ENCODE results near the gene SNCG.
"Not testable (repeated sequence)": the region's sequence is repeated elsewhere in the genome, so short reads cannot be mapped to it uniquely, and the experiment has no call there.

Gene SNCG

DNA sequence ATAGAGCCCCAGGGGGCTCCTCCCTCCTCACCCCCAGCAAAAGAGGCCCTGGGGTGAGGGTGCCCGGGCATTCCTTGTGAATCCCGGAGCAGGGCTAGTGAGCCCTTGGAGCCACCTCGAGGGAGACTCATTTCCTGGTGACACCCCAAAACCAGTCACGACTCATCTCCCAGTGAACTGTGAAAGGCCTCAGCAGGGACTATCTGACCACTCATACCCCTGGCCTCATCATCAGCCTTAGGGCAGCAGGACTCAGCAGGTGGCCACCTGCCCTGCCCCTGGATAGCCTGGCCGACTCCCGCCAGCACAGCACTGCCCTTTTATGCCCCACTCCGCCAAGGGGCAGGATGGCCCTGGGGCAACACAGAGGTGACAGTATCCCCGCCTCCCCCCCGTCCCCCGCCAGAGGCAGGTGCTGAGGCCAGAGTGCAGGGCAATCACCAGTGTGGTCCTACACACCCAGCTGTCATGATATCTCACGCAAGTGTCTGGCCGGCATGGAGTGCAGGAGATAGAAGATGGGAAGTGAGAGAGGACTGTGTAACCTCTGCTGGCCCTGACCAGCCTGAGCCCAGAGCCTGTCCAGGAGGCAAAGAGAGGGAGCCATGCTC is 3.2 kb downstream of the SNCG start:
- DNase-seq = no peak

GRCh38 chr10:86962136-86962980 is 4.0 kb downstream of the SNCG start:
- DNase-seq = no peak

DNA sequence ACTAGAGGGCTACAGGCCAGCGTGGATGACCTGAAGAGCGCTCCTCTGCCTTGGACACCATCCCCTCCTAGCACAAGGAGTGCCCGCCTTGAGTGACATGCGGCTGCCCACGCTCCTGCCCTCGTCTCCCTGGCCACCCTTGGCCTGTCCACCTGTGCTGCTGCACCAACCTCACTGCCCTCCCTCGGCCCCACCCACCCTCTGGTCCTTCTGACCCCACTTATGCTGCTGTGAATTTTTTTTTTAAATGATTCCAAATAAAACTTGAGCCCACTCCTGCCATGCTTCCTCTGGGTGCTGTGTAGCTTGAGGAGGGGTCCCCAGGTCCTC is 4.5 kb downstream of the SNCG start:
- DNase-seq = no peak

GRCh38 chr10:86963341-86963919 is 5.0 kb downstream of the SNCG start:
- DNase-seq = no peak

GRCh38 chr10:86964061-86964846 is 5.9 kb downstream of the SNCG start:
- DNase-seq = no peak

DNA sequence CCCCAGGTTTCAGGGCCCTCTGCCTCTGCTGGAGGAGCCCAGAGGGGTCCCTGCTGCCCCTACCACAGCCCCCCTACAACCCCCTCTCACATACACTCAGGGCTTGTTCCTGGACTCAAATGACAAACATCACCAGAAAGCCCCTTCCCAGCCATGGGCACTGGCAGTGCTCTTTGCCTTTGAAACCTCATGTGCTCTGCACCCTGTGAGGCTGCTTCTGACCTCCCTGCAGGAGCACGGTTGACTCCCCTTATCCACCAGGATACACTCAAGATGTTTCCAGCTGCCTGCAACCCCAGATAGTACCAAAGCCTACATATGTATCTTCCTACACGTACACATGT is 6.4 kb downstream of the SNCG start:
- DNase-seq = no peak

DNA sequence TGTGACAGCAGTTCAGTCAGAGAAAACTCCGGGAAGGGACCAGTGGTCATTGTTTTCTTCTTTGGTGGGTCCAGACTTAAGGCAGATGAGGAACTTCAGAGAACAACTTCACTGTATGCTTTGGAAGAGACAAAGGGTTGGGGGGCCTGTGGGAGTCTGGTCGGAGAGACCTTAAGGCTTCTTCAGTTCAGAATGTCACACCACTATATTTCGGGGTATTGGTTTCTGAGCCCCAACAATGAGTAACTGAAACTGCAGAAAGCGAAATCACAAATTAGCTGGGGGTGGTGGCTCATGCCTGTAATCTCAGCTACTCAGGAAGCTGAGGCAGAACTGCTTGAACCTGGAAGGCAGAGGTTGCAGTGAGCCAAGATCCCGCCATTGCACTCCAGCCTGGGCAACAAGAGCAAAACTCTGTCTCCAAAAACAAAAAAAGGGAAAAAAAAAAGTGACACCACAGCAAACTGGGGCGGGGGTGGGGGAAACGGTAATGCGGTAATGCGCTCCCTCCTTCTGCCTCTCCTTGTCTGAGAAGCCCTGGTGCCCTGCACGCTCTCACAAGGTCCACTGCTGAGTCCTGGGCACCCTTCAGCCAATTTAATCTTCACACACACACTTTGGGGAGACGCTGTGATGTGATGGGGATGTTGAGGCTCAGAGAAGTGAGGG is 7.7 kb downstream of the SNCG start:
- no peak for DNase-seq

DNA sequence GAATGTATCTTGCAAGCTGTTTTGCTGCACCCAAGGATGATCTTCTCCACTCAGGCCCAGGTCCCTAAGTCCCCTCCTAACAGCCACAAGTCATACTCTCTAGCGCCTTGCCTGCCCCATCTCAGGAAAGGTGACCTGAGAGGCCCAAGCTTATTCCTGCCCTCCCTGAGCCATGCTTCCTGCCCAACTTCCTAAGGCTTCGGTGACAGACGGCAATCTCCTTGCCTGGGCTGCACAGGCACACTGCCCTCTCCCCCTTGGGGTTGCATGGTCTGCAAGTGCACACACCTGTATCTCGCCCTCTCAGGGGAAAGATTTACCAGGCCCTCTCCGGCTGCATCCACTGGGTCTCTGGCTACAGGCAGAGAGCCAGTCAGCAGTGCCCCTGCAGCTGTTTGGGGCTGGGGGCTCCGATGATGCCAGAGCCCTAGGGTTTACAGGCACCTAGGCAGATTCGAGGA is 9.1 kb downstream of the SNCG start:
- no peak for DNase-seq

GRCh38 chr10:86968271-86968993 is 10.0 kb downstream of the SNCG start, which contains the start of gene ADIRF:
ADIRF (plus strand) TSS chr10:86968482; CDS start chr10:86968545, 63 bp downstream.
- no peak for DNase-seq

GRCh38 chr10:86968994-86969355 is 10.6 kb downstream of the SNCG start:
- DNase-seq = no peak

GRCh38 chr10:86969421-86970041 is 11.1 kb downstream of the SNCG start:
- no peak for DNase-seq

DNA sequence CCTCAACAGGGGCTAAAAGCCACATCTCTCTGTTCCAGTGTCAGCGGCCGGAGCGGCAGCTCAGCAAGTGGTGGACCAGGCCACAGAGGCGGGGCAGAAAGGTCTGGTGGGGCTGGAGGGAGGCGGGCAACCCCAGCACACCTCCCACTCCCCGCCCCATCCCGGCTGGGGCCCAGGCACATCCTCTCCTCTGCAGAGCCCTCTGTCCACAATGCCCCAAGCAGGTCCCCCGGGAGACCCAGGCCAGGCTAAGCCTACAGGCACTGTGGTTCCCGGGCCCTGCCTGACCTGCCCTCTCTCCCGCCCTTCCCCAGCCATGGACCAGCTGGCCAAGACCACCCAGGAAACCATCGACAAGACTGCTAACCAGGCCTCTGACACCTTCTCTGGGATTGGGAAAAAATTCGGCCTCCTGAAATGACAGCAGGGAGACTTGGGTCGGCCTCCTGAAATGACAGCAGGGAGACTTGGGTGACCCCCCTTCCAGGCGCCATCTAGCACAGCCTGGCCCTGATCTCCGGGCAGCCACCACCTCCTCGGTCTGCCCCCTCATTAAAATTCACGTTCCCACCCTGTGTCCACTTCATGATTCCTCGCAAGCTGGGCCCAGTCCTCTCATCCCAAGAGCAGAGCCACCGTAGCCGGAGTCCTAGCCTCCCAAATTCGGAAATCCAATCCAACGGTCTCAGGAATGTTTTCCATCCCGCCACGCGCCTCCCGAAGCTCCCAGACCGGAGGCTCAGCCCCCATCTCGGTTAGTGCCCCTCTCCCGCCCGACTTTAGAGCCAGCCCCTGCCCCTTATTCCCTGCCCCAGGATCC is 12.0 kb downstream of the SNCG start:
- no peak for DNase-seq

GRCh38 chr10:86970982-86971231 is 12.5 kb downstream of the SNCG start:
- DNase-seq = no peak

DNA sequence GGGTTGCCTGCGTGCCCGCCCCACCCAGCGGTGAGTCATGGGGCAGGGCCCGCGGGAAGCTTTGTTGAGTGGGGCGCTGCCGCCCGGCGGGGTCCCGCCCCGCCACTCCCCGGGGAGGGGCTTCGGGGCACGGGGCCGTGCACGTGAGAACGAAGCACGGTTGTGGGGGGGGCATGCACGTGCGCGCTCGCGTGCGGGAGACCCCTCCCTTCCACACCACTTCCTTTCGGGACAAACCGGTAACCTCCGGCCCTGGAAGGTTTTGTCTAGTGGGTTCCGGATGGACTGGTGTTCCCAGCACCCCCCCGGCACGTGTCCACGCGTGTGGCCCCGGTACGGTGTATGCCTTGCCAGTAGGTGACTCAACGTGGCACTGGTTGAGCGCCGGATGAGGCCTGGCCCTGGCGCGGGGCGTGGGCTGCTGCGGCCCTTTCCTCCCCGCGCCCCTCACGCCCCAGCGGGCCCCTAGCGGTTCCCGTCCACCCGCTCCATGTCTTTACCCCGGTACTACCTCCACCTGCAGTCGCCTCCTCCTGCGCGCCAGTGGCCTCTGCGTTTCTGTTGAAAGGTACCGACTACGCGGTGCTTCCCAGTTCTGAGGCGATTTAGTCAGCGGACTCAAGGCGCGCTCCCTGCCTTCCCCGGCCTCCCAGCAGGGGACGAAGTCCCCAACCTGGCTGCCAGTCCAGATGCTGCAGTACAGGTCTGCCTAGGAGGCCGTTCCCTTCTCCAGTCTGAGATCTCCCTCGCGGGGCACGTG is 13.0 kb downstream of the SNCG start:
- DNase-seq = no peak

DNA sequence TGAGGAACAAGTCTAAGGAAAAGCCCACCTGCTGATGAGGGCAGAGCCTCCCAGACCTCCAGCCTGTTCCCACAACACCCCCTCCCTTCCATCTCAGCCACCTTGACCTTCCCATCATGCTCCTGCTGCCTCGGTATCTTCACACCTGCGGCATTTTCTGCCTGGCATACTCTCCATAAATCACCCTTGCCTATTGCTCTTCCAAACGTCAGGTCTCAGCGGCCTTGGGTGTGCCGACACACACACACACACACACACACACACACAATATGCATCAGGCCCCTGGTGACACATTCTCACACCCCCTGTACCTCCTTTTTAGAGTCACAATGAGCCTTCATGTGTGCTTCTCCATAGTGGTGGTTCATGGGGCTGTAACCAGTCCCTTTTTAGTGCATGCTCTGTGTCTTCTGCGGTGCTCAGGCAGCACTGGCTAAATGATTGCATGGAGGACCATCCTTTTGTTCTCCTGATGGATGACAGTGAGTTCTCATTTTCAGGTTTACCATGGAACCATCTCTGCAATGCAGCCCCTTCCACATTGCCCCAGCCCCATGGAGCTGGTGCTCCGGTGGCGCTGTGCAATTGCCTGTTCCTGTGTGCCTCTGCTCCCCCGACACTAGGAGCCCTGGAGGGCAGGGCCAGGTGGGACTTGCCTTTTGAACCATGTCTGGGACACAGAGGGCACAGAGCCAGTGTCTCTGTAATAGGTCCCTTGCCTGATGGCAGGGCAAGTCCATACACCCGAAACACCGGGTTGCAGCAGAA is 14.4 kb downstream of the SNCG start:
- no peak for DNase-seq

DNA sequence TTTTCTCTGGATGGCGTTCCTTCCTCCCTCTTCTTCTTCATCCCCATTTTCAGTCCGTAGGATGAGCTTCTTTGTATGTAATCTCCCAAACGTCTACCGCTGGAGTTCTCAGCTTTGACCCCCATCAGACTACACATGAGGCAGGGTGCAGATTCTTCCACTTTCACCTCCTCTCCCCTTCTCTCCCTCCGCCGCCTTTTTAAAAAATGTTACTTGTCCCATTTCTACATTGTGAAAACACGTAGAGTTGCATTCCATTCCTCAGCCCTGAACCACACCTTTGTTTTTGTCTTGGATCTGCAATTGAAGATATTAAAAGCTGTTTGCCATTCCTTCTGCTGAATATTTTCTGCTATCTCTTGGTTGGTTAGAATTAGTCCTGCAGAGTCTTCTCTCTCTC is 16.1 kb downstream of the SNCG start:
- DNase-seq = no peak

- DNase-seq = no peak
Observed at GRCh38 chr10:86976362-86977056, 18.1 kb downstream of the SNCG start.

DNA sequence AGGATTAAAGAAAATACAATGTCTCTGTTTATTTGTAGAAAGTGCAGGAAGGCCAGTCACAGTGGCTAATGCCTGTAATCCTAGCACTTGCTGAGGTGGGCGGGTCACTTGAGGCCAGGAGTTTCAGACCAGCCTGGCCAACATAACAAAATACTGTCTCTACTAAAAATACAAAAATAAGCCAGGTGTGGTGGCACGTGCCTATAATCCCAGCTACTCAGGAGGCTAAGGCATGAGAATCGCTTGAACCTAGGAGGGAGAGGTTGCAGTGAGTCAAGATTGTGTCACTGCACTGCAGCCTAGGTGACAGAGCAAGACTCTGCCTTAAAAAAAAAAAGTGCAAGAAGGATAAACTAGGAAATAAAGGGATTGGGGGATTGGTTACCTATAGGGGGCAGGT is 20.1 kb downstream of the SNCG start:
- DNase-seq = not testable (repeated sequence)

DNA sequence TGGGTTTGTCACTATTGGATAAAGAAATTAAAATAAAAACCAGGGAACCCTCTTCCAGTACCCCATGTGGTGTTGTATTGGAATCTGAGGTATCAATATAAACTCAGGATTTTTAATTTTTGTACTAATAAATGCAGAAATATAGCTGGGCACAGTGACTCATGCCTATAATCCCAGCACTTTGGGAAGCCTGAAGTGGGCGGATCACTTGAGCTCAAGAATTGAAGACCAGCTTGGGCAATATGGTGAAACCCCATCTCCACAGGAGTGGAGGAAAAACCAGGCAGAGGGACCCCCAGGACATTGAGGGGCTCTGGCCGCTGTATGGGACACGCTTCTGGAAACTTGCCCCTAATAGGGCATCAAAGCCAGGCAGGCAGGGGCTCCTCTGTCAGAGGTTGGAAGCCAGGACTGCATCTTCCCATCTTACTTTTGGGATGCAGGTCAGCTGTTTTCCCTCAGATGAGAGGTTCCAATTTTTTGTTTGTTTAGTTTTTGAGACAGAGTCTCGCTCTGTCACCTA is 21.0 kb downstream of the SNCG start:
- no peak for DNase-seq
